MCF 10A (cell line): ENCODE data around the gene FADD. TPM values are rescaled to one million over a fixed set of nuclear protein-coding genes. Genes with fewer than 3 reads are reported as not detected.

ENCODE experiments used
- BruUV-seq: library from RNA; stranded (reverse); fragments of 400-500 nt; replicated peaks from 2 replicates; lab custom pipeline; 2021; lab: Mats Ljungman, UMichigan
- CTCF ChIA-PET: fragments of 300-600 bp; sonication (Branson Sonifier 250); formaldehyde crosslinking; extraction: SDS; loops from one replicate; lab custom pipeline; 2021; ENCODE audit warnings: antibody characterized with exemption, inconsistent platforms; lab: Yijun Ruan, JAX
- POLR2A ChIA-PET: fragments of 300-600, 350-650 bp; sonication (Branson Sonifier 250); formaldehyde crosslinking; extraction: SDS; loops from one replicate; lab custom pipeline; 2020; ENCODE audit warnings: antibody characterized with exemption, inconsistent platforms; lab: Yijun Ruan, JAX
- DNase-seq: peaks from one replicate; pipeline ENCODE4 v3.0.0-alpha.2; 2018; ENCODE audit not compliant: unreplicated experiment
- H3K27ac Mint-ChIP-seq: one replicate; pipeline ENCODE4 v1.8.0; 2022; ENCODE audit warnings: mild to moderate bottlenecking, low read depth, mixed read lengths; ENCODE audit not compliant: unreplicated experiment
- H3K27me3 Mint-ChIP-seq: one replicate; pipeline ENCODE4 v1.8.0; 2022; ENCODE audit warnings: mixed read lengths; ENCODE audit not compliant: insufficient read depth, unreplicated experiment
- H3K36me3 Mint-ChIP-seq: one replicate; pipeline ENCODE4 v1.8.0; 2022; ENCODE audit warnings: mild to moderate bottlenecking, moderate library complexity, mixed read lengths; ENCODE audit not compliant: insufficient read depth, unreplicated experiment
- H3K4me1 Mint-ChIP-seq: one replicate; pipeline ENCODE4 v1.8.0; 2022; ENCODE audit warnings: mixed read lengths; ENCODE audit not compliant: insufficient read depth, unreplicated experiment
- H3K4me3 Mint-ChIP-seq: one replicate; pipeline ENCODE4 v1.8.0; 2022; ENCODE audit warnings: mild to moderate bottlenecking, moderate library complexity, mixed read lengths; ENCODE audit not compliant: unreplicated experiment
- H3K9me3 Mint-ChIP-seq: one replicate; pipeline ENCODE4 v1.8.0; 2022; ENCODE audit warnings: mixed read lengths; ENCODE audit not compliant: unreplicated experiment
- intact Hi-C: fragments of 100-400 bp; cut with micrococcal nuclease; formaldehyde crosslinking; loops from 2 replicates; pipeline ENCODE4 v1.14.1; 2022
- total RNA-seq: library from RNA; stranded (reverse); gene quantifications from 2 replicates; pipeline ENCODE4 v1.2.3, GENCODE V29; 2022
- TF ChIP-seq, protein P1 (sequence below): fragments of 200-600 bp; IDR thresholded peaks from one replicate; pipeline ENCODE4 v1.8.0; 2022; ENCODE audit warnings: antibody characterized with exemption, mild to moderate bottlenecking; ENCODE audit not compliant: unreplicated experiment

Gene FADD
- total RNA-seq, 1 experiment from 2014 or later, result 37.1 TPM

- H3K27ac Mint-ChIP-seq, result no peak overlapping the region
- no peaks in the 10 kb centered on the region for H3K27me3 Mint-ChIP-seq
- intact Hi-C loops, result no loop called here
- no peak overlapping the region for H3K4me3 Mint-ChIP-seq
- DNase-seq, result no peak
- no peaks in the 10 kb centered on the region for H3K9me3 Mint-ChIP-seq
- TF ChIP-seq, protein P1, sequence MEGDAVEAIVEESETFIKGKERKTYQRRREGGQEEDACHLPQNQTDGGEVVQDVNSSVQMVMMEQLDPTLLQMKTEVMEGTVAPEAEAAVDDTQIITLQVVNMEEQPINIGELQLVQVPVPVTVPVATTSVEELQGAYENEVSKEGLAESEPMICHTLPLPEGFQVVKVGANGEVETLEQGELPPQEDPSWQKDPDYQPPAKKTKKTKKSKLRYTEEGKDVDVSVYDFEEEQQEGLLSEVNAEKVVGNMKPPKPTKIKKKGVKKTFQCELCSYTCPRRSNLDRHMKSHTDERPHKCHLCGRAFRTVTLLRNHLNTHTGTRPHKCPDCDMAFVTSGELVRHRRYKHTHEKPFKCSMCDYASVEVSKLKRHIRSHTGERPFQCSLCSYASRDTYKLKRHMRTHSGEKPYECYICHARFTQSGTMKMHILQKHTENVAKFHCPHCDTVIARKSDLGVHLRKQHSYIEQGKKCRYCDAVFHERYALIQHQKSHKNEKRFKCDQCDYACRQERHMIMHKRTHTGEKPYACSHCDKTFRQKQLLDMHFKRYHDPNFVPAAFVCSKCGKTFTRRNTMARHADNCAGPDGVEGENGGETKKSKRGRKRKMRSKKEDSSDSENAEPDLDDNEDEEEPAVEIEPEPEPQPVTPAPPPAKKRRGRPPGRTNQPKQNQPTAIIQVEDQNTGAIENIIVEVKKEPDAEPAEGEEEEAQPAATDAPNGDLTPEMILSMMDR, result no peak
- H3K4me1 Mint-ChIP-seq, result no peaks in the 10 kb centered on the region
- no peaks in the 10 kb centered on the region for H3K36me3 Mint-ChIP-seq
- no TSS peak for BruUV-seq
- POLR2A ChIA-PET, result no interaction called here
- CTCF ChIA-PET, result interaction anchor here (0.6 to 1.3 kb wide), 2 partner anchors 266 to 278 kb away, joined by 3 to 7 read pairs; no protein-coding TSS in a partner anchor
Measured at GRCh38 chr11:70184396-70184795, 18.7 kb upstream of the FADD start.

- POLR2A ChIA-PET, result no interaction called here
- TF ChIP-seq, protein P1, result no peak
- DNase-seq, result no peak
- CTCF ChIA-PET, result interaction anchor here (0.5 to 1.2 kb wide), 5 partner anchors 8 to 696 kb away, joined by 3 to 5 read pairs (median 4); no protein-coding TSS in a partner anchor
- BruUV-seq, result no TSS peak
- intact Hi-C loops, result no loop called here
- no peak overlapping the region for H3K27ac Mint-ChIP-seq
- H3K4me3 Mint-ChIP-seq, result no peak overlapping the region
- H3K36me3 Mint-ChIP-seq, result no peaks in the 10 kb centered on the region
- no peaks in the 10 kb centered on the region for H3K9me3 Mint-ChIP-seq
- H3K27me3 Mint-ChIP-seq, result no peaks in the 10 kb centered on the region
- H3K4me1 Mint-ChIP-seq, result no peaks in the 10 kb centered on the region
Measured at GRCh38 chr11:70185348-70186055, 17.6 kb upstream of the FADD start.

GRCh38 chr11:70186420-70186819 is 16.7 kb upstream of the FADD start:
- ChIA-PET CTCF (interaction anchor here (0.6 to 0.8 kb wide), 5 partner anchors 9 to 277 kb away, joined by 3 read pairs; no protein-coding TSS in a partner anchor), POLR2A (no interaction called here)
- no peaks in the 10 kb centered on the region for H3K4me1 Mint-ChIP-seq
- H3K9me3 Mint-ChIP-seq, result no peaks in the 10 kb centered on the region
- H3K36me3 Mint-ChIP-seq, result no peaks in the 10 kb centered on the region
- H3K27me3 Mint-ChIP-seq, result no peaks in the 10 kb centered on the region
- intact Hi-C loops, result no loop called here
- no peak for DNase-seq
- TF ChIP-seq, protein P1, result no peak
- no TSS peak for BruUV-seq
- H3K4me3 Mint-ChIP-seq, result no peak overlapping the region
- no peak overlapping the region for H3K27ac Mint-ChIP-seq

- TF ChIP-seq, protein P1, result no peak
- CTCF ChIA-PET, result interaction anchor here (0.6 to 0.8 kb wide), 5 partner anchors 9 to 277 kb away, joined by 3 read pairs; no protein-coding TSS in a partner anchor
- POLR2A ChIA-PET, result no interaction called here
- intact Hi-C loops, result no loop called here
- no peak overlapping the region for H3K4me3 Mint-ChIP-seq
- no TSS peak for BruUV-seq
- H3K27ac Mint-ChIP-seq, result no peak overlapping the region
- H3K9me3 Mint-ChIP-seq, result no peaks in the 10 kb centered on the region
- no peak for DNase-seq
- H3K36me3 Mint-ChIP-seq, result no peaks in the 10 kb centered on the region
- H3K4me1 Mint-ChIP-seq, result no peaks in the 10 kb centered on the region
- no peaks in the 10 kb centered on the region for H3K27me3 Mint-ChIP-seq
Measured at GRCh38 chr11:70186936-70187335, 16.2 kb upstream of the FADD start.
